GM13976 (cell line): ENCODE data around the gene C2CD4D.

ENCODE experiments used
- DNase-seq: peaks from one replicate; pipeline ENCODE4 v3.0.0; 2012; ENCODE audit warnings: low spot score
- CTCF ChIP-seq: IDR thresholded peaks from 2 replicates; pipeline ENCODE4 v1.5.1; 2012; ENCODE audit warnings: borderline replicate concordance, mild to moderate bottlenecking; ENCODE audit not compliant: insufficient read depth; ENCODE audit errors: extremely low read depth, missing control alignments, control extremely low read depth
- in situ Hi-C: fragments of 300-500 bp; cut with MboI; formaldehyde crosslinking; loops from one replicate; pipeline ENCODE4 v1.12.0; 2022; ENCODE audit warnings: low sequenced_read_pairs, mixed read lengths, inconsistent platforms; ENCODE audit not compliant: unreplicated experiment

Gene C2CD4D

GRCh38 chr1:151801846-151802245 is 37.8 kb downstream of the C2CD4D start:
- DNase-seq: peak; percentile 14
- in situ Hi-C loops: no loop called here
- TF ChIP-seq CTCF: no peak

DNA sequence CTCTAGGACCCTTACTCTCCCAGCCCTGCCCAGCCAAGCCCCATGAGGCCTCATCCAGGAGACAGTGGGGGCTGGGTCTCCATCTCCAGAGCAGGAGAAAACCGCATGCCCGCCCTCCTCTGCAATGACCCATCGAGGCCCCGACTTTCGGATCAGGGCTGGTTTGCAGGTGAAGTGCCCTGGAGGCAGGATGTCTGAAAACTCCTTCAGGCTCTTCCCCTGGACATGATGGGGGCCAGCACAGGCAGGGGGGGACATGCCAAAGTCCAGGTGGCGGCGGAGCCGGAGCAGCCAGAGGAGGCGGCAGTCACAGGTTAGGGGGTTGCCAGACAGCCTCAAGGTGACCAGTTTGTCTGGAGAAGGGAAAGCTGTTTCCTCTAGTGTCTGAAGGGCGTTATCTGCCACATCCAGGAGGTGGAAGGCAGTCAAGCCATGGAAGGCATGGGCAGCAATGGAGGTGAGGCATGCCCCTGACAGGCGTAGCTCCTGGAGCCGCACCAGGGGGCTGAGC is 38.3 kb downstream of the C2CD4D start:
- peak; percentile 17 for DNase-seq
- in situ Hi-C loops: no loop called here
- TF ChIP-seq CTCF: no peak

- DNase-seq: no peak
- in situ Hi-C loops: no loop called here
- TF ChIP-seq CTCF: no peak
Measured at GRCh38 chr1:151800830-151801229, 38.8 kb downstream of the C2CD4D start.

GRCh38 chr1:151799179-151800022 is 40.2 kb downstream of the C2CD4D start:
- in situ Hi-C loops: no loop called here
- no peak for DNase-seq
- TF ChIP-seq CTCF: no peak

GRCh38 chr1:151798571-151798970 is 41.0 kb downstream of the C2CD4D start:
- no peak for TF ChIP-seq CTCF
- DNase-seq: no peak
- in situ Hi-C loops: no loop called here

GRCh38 chr1:151790940-151791651 is 48.5 kb downstream of the C2CD4D start:
- no peak for TF ChIP-seq CTCF
- in situ Hi-C loops: no loop called here
- DNase-seq: no peak
